AG09319 (cell line): ENCODE data around the gene SLC26A11.

Experiments
- DNase-seq: peaks from one replicate; pipeline ENCODE4 v3.0.0-alpha.2; 2010; ENCODE audit warnings: low read depth; ENCODE audit errors: extremely low read depth
- TF ChIP-seq, protein P1 (sequence below): IDR thresholded peaks from 2 replicates; pipeline ENCODE4 v1.5.1; 2011; ENCODE audit warnings: low read depth, mild to moderate bottlenecking, inconsistent platforms, low read length, moderate library complexity

The SLC26A11 gene

DNA sequence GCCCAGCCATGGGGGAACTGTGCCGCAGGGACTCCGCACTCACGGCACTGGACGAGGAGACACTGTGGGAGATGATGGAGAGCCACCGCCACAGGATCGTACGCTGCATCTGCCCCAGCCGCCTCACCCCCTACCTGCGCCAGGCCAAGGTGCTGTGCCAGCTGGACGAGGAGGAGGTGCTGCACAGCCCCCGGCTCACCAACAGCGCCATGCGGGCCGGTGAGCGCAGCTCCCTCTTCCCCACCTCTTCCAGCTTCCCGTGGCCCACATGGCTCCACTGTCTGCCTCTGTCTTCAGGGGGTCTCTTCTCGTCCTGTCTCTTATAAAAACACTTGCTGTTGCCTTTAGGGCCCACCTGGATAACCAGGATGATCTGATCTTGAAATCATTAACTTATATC lies 38.8 kb upstream of the SLC26A11 start:
- no peak for DNase-seq
- TF ChIP-seq, protein P1, sequence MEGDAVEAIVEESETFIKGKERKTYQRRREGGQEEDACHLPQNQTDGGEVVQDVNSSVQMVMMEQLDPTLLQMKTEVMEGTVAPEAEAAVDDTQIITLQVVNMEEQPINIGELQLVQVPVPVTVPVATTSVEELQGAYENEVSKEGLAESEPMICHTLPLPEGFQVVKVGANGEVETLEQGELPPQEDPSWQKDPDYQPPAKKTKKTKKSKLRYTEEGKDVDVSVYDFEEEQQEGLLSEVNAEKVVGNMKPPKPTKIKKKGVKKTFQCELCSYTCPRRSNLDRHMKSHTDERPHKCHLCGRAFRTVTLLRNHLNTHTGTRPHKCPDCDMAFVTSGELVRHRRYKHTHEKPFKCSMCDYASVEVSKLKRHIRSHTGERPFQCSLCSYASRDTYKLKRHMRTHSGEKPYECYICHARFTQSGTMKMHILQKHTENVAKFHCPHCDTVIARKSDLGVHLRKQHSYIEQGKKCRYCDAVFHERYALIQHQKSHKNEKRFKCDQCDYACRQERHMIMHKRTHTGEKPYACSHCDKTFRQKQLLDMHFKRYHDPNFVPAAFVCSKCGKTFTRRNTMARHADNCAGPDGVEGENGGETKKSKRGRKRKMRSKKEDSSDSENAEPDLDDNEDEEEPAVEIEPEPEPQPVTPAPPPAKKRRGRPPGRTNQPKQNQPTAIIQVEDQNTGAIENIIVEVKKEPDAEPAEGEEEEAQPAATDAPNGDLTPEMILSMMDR: no peak

DNA sequence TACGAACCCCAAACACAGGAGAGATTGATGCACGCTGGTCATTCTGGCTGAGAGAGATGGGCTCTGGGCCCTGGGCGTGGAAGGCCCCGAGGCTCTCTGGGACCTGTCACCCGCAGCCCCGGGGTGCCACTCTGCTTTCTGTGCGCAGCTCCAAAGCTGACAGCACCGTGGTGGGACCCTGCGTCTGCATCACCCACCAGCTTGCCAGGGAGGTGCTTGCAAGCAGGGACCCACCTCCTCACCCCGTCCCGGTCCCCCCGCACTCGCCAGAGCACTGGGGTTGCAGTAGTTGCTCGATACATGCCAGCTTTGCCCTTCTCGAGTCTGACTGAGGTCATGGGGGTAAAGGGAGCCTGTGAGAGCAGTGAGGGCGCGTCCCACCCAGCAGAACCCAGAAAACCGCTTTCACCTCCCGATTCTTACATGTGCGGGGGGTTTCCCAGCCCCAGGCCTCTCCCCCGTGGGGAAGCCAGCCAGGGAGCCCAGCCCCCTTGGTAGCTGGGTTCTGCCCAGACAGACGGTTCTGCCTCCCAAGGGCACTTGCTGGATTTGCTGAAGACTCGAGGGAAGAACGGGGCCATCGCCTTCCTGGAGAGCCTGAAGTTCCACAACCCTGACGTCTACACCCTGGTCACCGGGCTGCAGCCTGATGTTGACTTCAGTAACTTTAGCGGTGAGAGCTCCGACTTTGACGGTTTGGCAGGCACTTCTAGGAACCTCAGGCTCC lies 37.9 kb upstream of the SLC26A11 start:
- TF ChIP-seq, protein P1: no peak
- DNase-seq: no peak

DNA sequence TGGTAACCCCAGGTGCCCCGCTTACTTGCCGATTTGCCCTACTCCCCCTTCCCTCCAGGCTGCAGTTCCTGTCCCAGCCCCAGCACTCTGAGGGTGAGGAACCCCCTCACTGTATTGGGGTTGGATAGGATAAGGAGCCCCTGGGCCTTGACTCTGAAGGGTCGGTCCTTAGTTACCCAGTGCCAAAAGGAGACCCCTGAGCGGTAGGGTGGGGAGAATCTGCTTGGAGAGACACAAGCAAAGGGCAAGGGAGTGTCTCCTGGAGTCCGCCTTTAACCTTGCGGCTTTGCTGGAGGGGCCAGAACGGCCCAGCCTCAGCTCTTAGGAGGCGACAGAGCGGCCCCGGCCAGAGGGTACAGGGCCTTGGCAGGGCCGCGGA lies 37.4 kb upstream of the SLC26A11 start:
- TF ChIP-seq, protein P1: no peak
- DNase-seq: no peak

DNA sequence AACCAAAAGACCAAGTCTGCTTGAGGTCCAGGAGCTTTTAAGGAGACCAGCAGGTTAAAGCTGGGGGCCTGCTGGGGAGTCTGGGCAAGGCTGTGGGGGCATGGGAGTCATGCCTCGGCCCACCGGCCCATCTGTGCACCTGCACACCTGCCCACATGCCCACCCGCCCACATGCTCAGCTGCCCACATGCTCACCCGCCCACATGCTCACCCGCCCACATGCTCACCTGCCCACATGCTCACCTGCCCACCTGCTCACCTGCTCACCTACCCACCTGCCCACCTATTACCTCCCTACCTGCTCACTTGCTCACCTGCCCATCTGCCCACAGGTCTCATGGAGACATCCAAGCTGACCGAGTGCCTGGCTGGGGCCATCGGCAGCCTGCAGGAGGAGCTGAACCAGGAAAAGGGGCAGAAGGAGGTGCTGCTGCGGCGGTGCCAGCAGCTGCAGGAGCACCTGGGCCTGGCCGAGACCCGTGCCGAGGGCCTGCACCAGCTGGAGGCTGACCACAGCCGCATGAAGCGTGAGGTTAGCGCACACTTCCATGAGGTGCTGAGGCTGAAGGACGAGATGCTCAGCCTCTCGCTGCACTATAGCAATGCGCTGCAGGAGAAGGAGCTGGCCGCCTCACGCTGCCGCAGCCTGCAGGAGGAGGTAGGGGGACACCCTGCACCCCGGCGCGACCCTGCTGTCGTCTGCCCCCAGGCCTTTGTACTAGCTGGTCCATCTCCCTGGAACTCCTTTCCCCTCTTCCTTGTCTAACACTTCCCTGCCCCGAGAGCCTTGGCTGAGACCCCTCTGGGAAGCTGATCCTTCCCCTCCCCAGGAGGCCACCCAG lies 36.4 kb upstream of the SLC26A11 start:
- TF ChIP-seq, protein P1: no peak
- DNase-seq: no peak

DNA sequence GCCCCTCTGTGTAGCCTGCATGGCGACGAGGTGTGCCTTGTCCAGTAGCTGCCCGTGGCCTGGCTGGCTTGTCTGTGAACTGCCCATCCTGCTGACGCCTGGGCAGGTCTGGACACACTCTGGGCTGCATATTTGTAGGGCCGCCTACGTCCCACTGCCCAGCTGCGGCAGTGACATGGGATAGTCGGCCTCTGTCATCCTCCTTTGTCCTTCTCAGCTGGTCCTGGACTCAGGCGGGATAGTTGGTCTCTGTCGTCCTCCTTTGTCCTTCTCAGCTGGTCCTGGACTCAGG lies 35.9 kb upstream of the SLC26A11 start:
- TF ChIP-seq, protein P1: no peak
- DNase-seq: no peak

DNA sequence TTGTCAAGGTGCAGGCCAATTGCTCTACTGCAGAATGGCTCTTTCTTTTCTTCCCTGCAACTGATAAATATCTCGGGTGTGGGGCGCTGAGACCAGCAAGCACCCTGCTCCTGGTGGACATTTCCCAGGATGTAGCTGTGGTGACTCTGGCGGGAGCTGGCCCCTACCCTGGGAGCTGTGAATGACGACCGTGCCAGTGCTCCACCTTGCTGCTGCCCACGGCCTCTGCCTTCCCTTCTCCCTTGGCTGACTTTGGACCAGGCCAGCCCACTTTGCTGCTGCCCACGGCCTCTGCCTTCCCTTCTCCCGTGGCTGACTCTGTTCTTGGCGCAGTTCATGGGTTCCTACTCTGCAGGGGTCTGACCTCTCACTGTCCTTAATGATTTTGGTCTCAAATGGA lies 34.3 kb upstream of the SLC26A11 start:
- no peak for DNase-seq
- TF ChIP-seq, protein P1: no peak

DNA sequence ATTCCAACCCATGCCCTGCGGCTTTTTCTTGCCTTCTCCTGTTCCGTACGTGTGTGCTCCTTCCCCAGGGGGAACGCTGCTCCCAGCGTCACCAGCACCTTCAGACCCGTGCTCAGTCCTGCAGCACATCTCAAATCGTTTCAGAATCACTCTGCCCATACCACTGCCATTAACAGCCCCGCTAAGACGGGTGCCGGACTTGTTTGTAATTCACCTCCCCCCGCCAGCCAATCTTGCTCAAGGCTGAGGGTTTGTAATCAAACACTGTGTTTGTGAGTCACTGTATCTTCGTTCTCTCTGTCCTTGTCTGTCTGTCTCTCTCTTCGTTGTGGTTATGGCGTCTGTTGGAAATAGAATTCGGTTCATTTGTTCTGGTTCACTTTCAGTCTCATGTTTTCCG lies 33.1 kb upstream of the SLC26A11 start:
- DNase-seq: no peak
- TF ChIP-seq, protein P1: no peak
